Stimulated activated CD8-positive, alpha-beta memory T cell treated with anti-CD3 and anti-CD28 coated beads, Interleukin-2, amount 100 ng/mL, for 48 hours (primary cell): ENCODE measurements around the gene MYO5B.
"Not testable (repeated sequence)": the region's sequence is repeated elsewhere in the genome, so short reads cannot be mapped to it uniquely, and the experiment has no call there.

Source experiments
- DNase-seq, 2 donors: peaks; one replicate each; pipeline ENCODE4 v3.0.0-alpha.2; 2020; ENCODE audit warnings: low read depth in 2 of 2

Gene MYO5B

GRCh38 chr18:49921318-49921985 lies 273.5 kb downstream of the MYO5B start:
- DNase-seq, result no peak

DNA sequence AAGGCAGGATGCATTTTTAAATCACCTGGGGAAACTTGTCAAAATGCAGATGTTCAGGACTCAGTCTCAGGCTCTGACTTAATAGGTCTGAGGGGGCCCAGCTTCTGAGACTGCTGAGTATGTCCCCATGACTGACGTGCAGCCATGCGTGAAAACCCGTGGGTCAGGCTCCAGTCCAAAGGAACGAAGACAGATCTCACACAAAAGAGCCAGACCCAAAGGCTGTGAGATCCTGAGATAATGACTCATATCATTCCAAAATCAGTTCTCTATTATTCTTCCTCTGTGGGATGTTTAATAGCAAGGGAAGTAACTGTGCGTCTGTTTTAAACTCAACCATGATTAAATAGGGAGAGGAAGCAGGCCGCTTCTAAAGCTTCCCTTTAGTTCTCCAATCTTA lies 274.2 kb downstream of the MYO5B start:
- DNase-seq, result no peak

- no peak for DNase-seq
Measured at GRCh38 chr18:49917742-49918141, 277.2 kb downstream of the MYO5B start.

- DNase-seq, result no peak
Measured at GRCh38 chr18:49915352-49915751, 279.6 kb downstream of the MYO5B start.

DNA sequence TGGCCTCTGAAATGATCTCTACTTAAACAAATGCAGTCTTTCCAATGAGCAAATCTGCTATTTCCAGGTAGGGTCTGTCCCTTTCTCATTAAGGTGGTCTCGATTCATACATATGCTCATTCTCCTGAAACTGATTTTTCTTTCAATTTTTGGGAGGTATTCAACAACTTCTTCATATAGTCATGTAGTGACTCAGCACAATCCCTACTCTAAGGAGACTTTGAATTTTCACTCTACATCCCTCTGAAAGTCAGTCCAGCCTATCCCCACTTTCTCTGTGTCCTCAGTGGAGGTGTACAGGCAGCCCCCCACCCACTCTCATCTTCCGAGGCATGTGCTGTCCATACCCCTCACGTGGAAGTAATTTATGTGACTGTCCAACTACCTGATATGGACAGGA lies 281.7 kb downstream of the MYO5B start:
- no peak for DNase-seq

GRCh38 chr18:49911427-49911826 lies 283.5 kb downstream of the MYO5B start:
- DNase-seq, result no peak

DNA sequence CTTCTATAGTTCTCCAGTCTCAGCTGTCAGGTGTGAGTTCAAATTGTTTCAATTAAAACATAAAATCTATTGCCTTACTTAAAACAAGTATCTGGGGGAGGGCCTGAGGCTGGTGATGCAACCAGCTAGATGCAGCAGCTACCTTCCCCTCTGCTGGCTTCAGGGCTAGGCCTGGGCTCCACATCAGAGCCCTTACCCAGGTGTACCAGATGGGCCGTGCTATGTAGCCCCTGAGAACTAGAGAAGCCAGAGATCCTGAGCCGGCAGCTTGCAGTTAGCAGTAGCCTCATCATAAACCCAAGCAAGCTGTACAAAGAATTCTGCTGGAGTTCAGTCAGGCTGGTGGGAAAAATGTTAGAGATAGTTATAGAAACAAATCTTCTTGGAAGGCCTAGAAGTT lies 284.0 kb downstream of the MYO5B start:
- DNase-seq, result no peak

- no peak for DNase-seq
Measured at GRCh38 chr18:49910019-49910418, 284.9 kb downstream of the MYO5B start.

GRCh38 chr18:49907346-49907929 lies 287.5 kb downstream of the MYO5B start:
- no peak for DNase-seq

DNA sequence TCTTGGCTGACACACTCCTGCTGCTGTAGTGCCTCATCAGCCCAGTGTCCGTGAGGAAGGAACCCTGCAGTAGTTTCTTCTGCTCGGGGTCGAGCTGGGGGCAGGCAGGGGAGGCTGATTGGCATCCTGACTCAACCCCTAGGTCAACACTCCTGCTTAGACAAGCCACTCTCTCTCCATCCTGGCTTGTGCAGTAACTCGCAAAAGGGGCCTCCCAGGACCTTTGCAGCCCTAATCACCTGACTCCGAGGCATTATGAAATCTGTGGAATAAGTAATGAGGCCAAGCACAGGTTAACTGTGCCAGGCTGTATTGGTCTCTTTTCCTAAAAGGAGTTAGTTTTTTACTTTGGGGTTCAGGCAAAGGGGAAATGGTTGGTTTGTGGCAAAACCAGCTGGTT lies 289.2 kb downstream of the MYO5B start:
- DNase-seq, result no peak

GRCh38 chr18:49904871-49905555 lies 289.9 kb downstream of the MYO5B start:
- no peak for DNase-seq

DNA sequence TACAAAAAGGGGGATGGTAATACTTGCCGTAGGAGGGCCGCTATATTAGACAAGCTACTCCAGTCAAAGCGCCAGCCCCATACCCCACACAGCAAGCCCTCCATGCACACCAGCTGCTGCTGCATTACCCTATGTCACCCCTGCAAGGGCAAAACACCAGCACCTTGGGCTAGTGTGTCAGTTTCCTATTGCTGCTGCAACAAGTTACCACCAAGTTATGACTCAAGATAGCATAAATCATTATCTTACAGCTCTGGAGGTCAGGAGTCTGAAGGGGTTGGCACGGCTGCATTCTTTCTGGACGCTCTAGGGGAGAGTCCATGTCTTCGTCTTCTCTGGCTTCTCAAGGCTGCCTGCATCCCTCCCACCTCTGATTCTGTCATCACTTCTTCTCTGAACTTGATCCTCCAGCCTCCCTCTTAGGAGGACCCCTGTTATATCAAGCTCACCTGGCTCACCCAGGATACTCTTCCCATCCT lies 293.0 kb downstream of the MYO5B start:
- no peak for DNase-seq

GRCh38 chr18:49899657-49900330 lies 295.2 kb downstream of the MYO5B start:
- DNase-seq, result no peak

GRCh38 chr18:49898421-49898820 lies 296.5 kb downstream of the MYO5B start:
- peak; percentile 26 to 31 for DNase-seq

DNA sequence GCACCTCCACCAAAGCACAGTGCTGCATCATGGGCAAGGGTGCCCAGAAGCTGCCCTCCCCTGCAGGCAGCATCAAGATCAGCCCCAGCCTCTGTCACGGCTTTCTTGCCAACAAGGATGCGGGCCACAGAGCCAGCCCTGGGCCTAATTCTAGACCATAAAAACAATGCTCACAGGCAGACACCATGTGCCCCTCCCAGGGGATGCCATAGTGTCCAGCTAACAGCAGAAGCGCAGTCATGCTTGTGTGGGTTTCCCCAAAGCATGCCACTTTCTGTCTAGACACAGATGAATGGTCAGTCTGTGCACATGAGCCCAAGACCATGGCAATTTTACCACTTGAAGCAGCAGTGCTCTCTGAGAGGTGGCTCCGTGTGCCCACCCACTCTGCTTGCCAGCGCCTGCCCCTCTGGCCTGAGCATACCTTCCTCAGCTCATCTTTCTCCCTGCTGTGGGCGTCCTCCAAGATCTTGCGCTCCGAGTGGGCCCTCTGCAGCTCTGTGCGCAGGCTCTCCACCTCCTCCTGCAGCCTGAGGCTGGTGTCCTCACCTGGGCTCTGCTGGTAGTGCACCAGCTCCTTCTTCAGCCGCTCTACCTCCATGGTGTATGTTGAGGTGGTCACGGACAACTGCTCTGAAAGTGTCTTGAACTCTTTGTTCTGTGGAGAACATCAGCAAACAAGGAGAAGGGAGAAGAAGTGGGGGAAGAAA lies 300.3 kb downstream of the MYO5B start:
- DNase-seq, result no peak

- DNase-seq, result no peak
Measured at GRCh38 chr18:49893036-49893435, 301.9 kb downstream of the MYO5B start.

DNA sequence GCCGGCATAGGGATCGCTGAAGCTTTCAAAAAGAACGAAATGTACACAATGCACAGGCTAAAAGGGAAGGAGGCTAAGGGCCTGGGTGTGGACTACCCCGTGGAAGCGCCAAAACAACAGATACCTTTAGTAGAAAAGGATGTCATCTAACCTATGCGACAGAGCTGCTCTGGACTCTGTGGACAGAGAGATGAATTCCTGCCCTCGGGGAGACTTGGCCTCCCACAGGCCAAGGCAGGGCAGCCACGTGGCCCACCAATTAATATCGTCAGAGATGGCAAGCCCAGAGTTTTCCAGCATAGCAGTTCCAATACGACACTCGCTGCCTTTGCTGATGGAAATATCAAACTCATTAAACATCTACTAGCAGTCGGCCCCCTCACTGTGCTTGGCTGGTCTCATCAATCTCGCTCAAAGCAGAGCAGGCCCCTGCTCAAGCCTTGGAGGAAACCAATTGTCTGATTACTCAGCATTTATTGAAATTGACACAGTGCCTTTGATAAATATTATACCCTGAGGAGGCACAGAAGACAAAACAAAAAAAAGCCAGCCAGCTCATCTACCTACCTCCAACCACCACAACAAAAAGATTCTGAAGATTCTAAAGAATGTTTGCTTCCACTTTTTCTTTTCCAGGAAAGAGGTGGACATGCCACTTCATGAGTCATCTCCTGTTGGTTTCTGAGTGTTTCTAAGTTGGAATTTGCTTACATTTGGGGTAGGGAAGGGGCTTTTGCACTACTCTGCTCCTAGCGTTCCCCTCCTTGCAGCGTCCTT lies 302.6 kb downstream of the MYO5B start:
- DNase-seq, result no peak

GRCh38 chr18:49890041-49890440 lies 304.9 kb downstream of the MYO5B start:
- no peak for DNase-seq

GRCh38 chr18:49889552-49889951 lies 305.4 kb downstream of the MYO5B start:
- DNase-seq, result not testable (repeated sequence)

- no peak for DNase-seq
Measured at GRCh38 chr18:49886891-49887764, 307.8 kb downstream of the MYO5B start.
